WTC11 (cell line): ENCODE results near the gene HS3ST3A1. TPM values are rescaled to one million over a fixed set of nuclear protein-coding genes. Genes with fewer than 3 reads are reported as not detected.

ENCODE experiments used
- ATAC-seq: fragments of 200-7000 bp; cut with Tn5 transposase; 2 replicates; pipeline ENCODE4 v1.10.0; 2021; ENCODE audit warnings: mild to moderate bottlenecking, moderate library complexity
- CTCF ChIA-PET: fragments of 300-600 bp; sonication (Branson Sonifier 250); formaldehyde crosslinking; loops from one replicate; lab custom pipeline; 2021; ENCODE audit warnings: antibody characterized with exemption; lab: Charles Lee
- POLR2A ChIA-PET: fragments of 350-600 bp; sonication (Branson Sonifier 250); formaldehyde crosslinking; loops from one replicate; lab custom pipeline; 2021; ENCODE audit warnings: antibody characterized with exemption; lab: Charles Lee
- DNase-seq: peaks from one replicate; pipeline ENCODE4 v3.0.0; 2021; ENCODE audit warnings: low spot score
- H3K27ac Mint-ChIP-seq: 2 replicates; pipeline ENCODE4 v1.8.0; 2021; ENCODE audit warnings: mixed read lengths
- H3K27me3 Mint-ChIP-seq: 2 replicates; pipeline ENCODE4 v1.8.0; 2021; ENCODE audit warnings: low read depth, mild to moderate bottlenecking, moderate library complexity, mixed read lengths
- H3K36me3 Mint-ChIP-seq: 2 replicates; pipeline ENCODE4 v1.8.0; 2021; ENCODE audit warnings: mixed read lengths
- H3K4me1 Mint-ChIP-seq: 2 replicates; pipeline ENCODE4 v1.8.0; 2022; ENCODE audit warnings: mixed read lengths
- H3K4me3 Mint-ChIP-seq: 2 replicates; pipeline ENCODE4 v1.8.0; 2021; ENCODE audit warnings: mild to moderate bottlenecking, moderate library complexity, mixed read lengths
- H3K9me3 Mint-ChIP-seq: 2 replicates; pipeline ENCODE4 v1.8.0; 2021; ENCODE audit warnings: mixed read lengths
- ATF1 ChIP-seq: sonication (generic); formaldehyde crosslinking; IDR thresholded peaks from 2 replicates; pipeline ENCODE4 v1.8.1; 2023; ENCODE audit warnings: mild to moderate bottlenecking, moderate library complexity, missing genetic modification reagents
- CTCF ChIP-seq: fragments of 200-600 bp; IDR thresholded peaks from 2 replicates; pipeline ENCODE4 v1.8.0; 2022; ENCODE audit warnings: antibody characterized with exemption
- E2F4 ChIP-seq: sonication (generic); formaldehyde crosslinking; IDR thresholded peaks from 2 replicates; pipeline ENCODE4 v1.8.1; 2022; ENCODE audit warnings: low read depth, mild to moderate bottlenecking, moderate library complexity, missing genetic modification reagents, borderline replicate concordance
- E2F5 ChIP-seq: sonication (generic); formaldehyde crosslinking; IDR thresholded peaks from 2 replicates; pipeline ENCODE4 v1.8.1; 2022; ENCODE audit warnings: mild to moderate bottlenecking, moderate library complexity, missing genetic modification reagents
- ELF4 ChIP-seq: sonication (generic); formaldehyde crosslinking; IDR thresholded peaks from 2 replicates; pipeline ENCODE4 v1.8.1; 2022; ENCODE audit warnings: low read depth, mild to moderate bottlenecking, moderate library complexity, missing genetic modification reagents
- FOXJ3 ChIP-seq: sonication (generic); formaldehyde crosslinking; IDR thresholded peaks from 2 replicates; pipeline ENCODE4 v1.9.0; 2021; ENCODE audit warnings: missing genetic modification reagents, mild to moderate bottlenecking, borderline replicate concordance
- FOXK1 ChIP-seq: sonication (generic); formaldehyde crosslinking; IDR thresholded peaks from 2 replicates; pipeline ENCODE4 v1.8.0; 2022; ENCODE audit warnings: mild to moderate bottlenecking, moderate library complexity, missing genetic modification reagents
- FOXP1 ChIP-seq: sonication (generic); formaldehyde crosslinking; IDR thresholded peaks from 2 replicates; pipeline ENCODE4 v1.8.0; 2022; ENCODE audit warnings: missing genetic modification reagents, mild to moderate bottlenecking, moderate library complexity, borderline replicate concordance
- GRHL2 ChIP-seq: fragments of 250-450 bp; sonication (Bioruptor Pico); IDR thresholded peaks from 2 replicates; pipeline ENCODE4 v1.8.0; 2022; ENCODE audit warnings: mild to moderate bottlenecking, moderate library complexity; ENCODE audit not compliant: insufficient replicate concordance, severe bottlenecking
- IRF1 ChIP-seq: sonication (generic); formaldehyde crosslinking; IDR thresholded peaks from 2 replicates; pipeline ENCODE4 v1.8.0; 2023; ENCODE audit warnings: missing genetic modification reagents
- JAZF1 ChIP-seq: fragments of 250-450 bp; sonication (Bioruptor Pico); IDR thresholded peaks from 2 replicates; pipeline ENCODE4 v1.9.0; 2021; ENCODE audit warnings: moderate library complexity, mild to moderate bottlenecking, inconsistent platforms
- JUN ChIP-seq: sonication (generic); formaldehyde crosslinking; IDR thresholded peaks from 2 replicates; pipeline ENCODE4 v1.8.0; 2023; ENCODE audit warnings: mild to moderate bottlenecking, missing genetic modification reagents
- NFE2L1 ChIP-seq: sonication (generic); formaldehyde crosslinking; IDR thresholded peaks from 2 replicates; pipeline ENCODE4 v1.8.1; 2023; ENCODE audit warnings: missing genetic modification reagents
- NR1H2 ChIP-seq: sonication (generic); formaldehyde crosslinking; IDR thresholded peaks from 2 replicates; pipeline ENCODE4 v1.9.0; 2021; ENCODE audit warnings: mild to moderate bottlenecking, moderate library complexity, missing genetic modification reagents
- RELA ChIP-seq: sonication (generic); formaldehyde crosslinking; IDR thresholded peaks from 2 replicates; pipeline ENCODE4 v1.8.1; 2022; ENCODE audit warnings: missing genetic modification reagents, mild to moderate bottlenecking, borderline replicate concordance
- SOX15 ChIP-seq: fragments of 250-450 bp; sonication (Bioruptor Pico); IDR thresholded peaks from 2 replicates; pipeline ENCODE4 v1.9.0; 2021; ENCODE audit warnings: mild to moderate bottlenecking
- TP53 ChIP-seq: sonication (generic); formaldehyde crosslinking; IDR thresholded peaks from 2 replicates; pipeline ENCODE4 v1.8.1; 2023; ENCODE audit warnings: mild to moderate bottlenecking, missing genetic modification reagents
- ZBTB21 ChIP-seq: sonication (generic); formaldehyde crosslinking; IDR thresholded peaks from 2 replicates; pipeline ENCODE4 v1.8.1; 2023; ENCODE audit warnings: mild to moderate bottlenecking, missing genetic modification reagents, borderline replicate concordance
- ZNF219 ChIP-seq: sonication (generic); formaldehyde crosslinking; IDR thresholded peaks from 2 replicates; pipeline ENCODE4 v1.8.0; 2023; ENCODE audit warnings: missing genetic modification reagents, mild to moderate bottlenecking, borderline replicate concordance
- ZNF232 ChIP-seq: sonication (generic); formaldehyde crosslinking; IDR thresholded peaks from 2 replicates; pipeline ENCODE4 v1.8.0; 2022; ENCODE audit warnings: mild to moderate bottlenecking, missing genetic modification reagents
- ZNF317 ChIP-seq: sonication (generic); formaldehyde crosslinking; IDR thresholded peaks from 2 replicates; pipeline ENCODE4 v1.8.1; 2023; ENCODE audit warnings: low read depth, mild to moderate bottlenecking, moderate library complexity, missing genetic modification reagents, borderline replicate concordance
- ZSCAN18 ChIP-seq: fragments of 250-450 bp; sonication (Bioruptor Pico); IDR thresholded peaks from 2 replicates; pipeline ENCODE4 v2.1.2; 2022; ENCODE audit warnings: mild to moderate bottlenecking, moderate library complexity
- total RNA-seq: library from RNA; stranded (reverse); gene quantifications from 3 replicates; pipeline ENCODE4 v1.2.3, GENCODE V29; 2021

Gene HS3ST3A1
- total RNA-seq, 1 experiment from 2014 or later = 9.7 TPM

GRCh38 chr17:13581925-13582324 is 19.8 kb downstream of the HS3ST3A1 start:
- peaks cover 9% of the 10 kb centered on the region for H3K36me3 Mint-ChIP-seq
- TF ChIP-seq SOX15 (no peak), ATF1 (CRISPR knock-in tag) (no peak), E2F5 (CRISPR knock-in tag) (no peak), TP53 (CRISPR knock-in tag) (no peak), NFE2L1 (CRISPR knock-in tag) (no peak), ELF4 (CRISPR knock-in tag) (no peak), FOXJ3 (CRISPR knock-in tag) (no peak), ZNF232 (CRISPR knock-in tag) (no peak)
- H3K4me1 Mint-ChIP-seq = peaks cover 29% of the 10 kb centered on the region
- H3K9me3 Mint-ChIP-seq = peaks cover 13% of the 10 kb centered on the region
- ATAC-seq (no peak), DNase-seq (no peak)
- POLR2A ChIA-PET = no interaction called here
- H3K27ac Mint-ChIP-seq = no peak overlapping the region
- peaks cover 7% of the 10 kb centered on the region for H3K27me3 Mint-ChIP-seq
- H3K4me3 Mint-ChIP-seq = no peak overlapping the region
- CTCF ChIA-PET = no interaction called here

GRCh38 chr17:13580790-13581189 is 20.9 kb downstream of the HS3ST3A1 start:
- Mint-ChIP-seq H3K36me3 (peaks cover 17% of the 10 kb centered on the region), H3K9me3 (peaks cover 18% of the 10 kb centered on the region), H3K27me3 (peaks cover 7% of the 10 kb centered on the region), H3K4me1 (peaks cover 39% of the 10 kb centered on the region), H3K27ac (no peak overlapping the region), H3K4me3 (no peak overlapping the region)
- TF ChIP-seq FOXK1 (CRISPR knock-in tag) = no peak
- no peak for TF ChIP-seq RELA (CRISPR knock-in tag)
- TF ChIP-seq E2F4 = no peak
- TF ChIP-seq GRHL2 (CRISPR knock-in tag) = no peak
- no peak for TF ChIP-seq NR1H2 (CRISPR knock-in tag)
- no peak for TF ChIP-seq FOXJ3 (CRISPR knock-in tag)
- TF ChIP-seq ZNF317 (CRISPR knock-in tag) = no peak
- no peak for TF ChIP-seq JAZF1 (CRISPR knock-in tag)
- ATAC-seq = no peak
- no peak for DNase-seq
- ChIA-PET CTCF (interaction anchor here (0.6 kb wide), 1 partner anchor 297 kb away, joined by 3 read pairs; no protein-coding TSS in a partner anchor), POLR2A (no interaction called here)

- Mint-ChIP-seq H3K27me3 (peaks cover 26% of the 10 kb centered on the region), H3K36me3 (peaks cover 29% of the 10 kb centered on the region), H3K4me1 (peaks cover 29% of the 10 kb centered on the region), H3K27ac (no peak overlapping the region), H3K9me3 (peaks cover 30% of the 10 kb centered on the region), H3K4me3 (no peak overlapping the region)
- POLR2A ChIA-PET = no interaction called here
- DNase-seq (no peak), ATAC-seq (no peak)
- CTCF ChIA-PET = interaction anchor here (0.9 to 1.6 kb wide), 4 partner anchors 14 to 436 kb away, joined by 3 to 5 read pairs (median 4); no protein-coding TSS in a partner anchor
- TF ChIP-seq ZSCAN18 (no peak), ZNF219 (CRISPR knock-in tag) (no peak), FOXP1 (CRISPR knock-in tag) (no peak), E2F5 (CRISPR knock-in tag) (no peak), IRF1 (CRISPR knock-in tag) (no peak), JUN (CRISPR knock-in tag) (no peak), CTCF (no peak), ZBTB21 (CRISPR knock-in tag) (no peak)
These were observed 24.8 kb downstream of the HS3ST3A1 start for GRCh38 chr17:13576661-13577526.
